ENCODE results near the gene EDC3.

The EDC3 gene

GRCh38 chr15:74614744-74615507 lies 80.9 kb downstream of the EDC3 start:
- no peak for DNase-seq (ENCODE audit: extremely low read depth, low read depth)
- peak overlapping the region; percentile 100 for H3K4me3 ChIP-seq (replicated peaks; ENCODE audit: low read depth, low read length)
- TF ChIP-seq CTCF (IDR thresholded peaks at IDR 0.05; ENCODE audit: low read depth, low read length, missing control alignments) = no peak

GRCh38 chr15:74613953-74614743 lies 81.7 kb downstream of the EDC3 start:
- no peak for DNase-seq (ENCODE audit: extremely low read depth, low read depth)
- H3K4me3 ChIP-seq (replicated peaks; ENCODE audit: low read depth, low read length) = peak overlapping the region; percentile 100
- TF ChIP-seq CTCF (IDR thresholded peaks at IDR 0.05; ENCODE audit: low read depth, low read length, missing control alignments) = no peak

- no peak overlapping the region for H3K4me3 ChIP-seq (replicated peaks; ENCODE audit: low read depth, low read length)
- DNase-seq (ENCODE audit: extremely low read depth, low read depth) = no peak
- no peak for TF ChIP-seq CTCF (IDR thresholded peaks at IDR 0.05; ENCODE audit: low read depth, low read length, missing control alignments)
These were observed 82.5 kb downstream of the EDC3 start for GRCh38 chr15:74613089-74613952.

- no peak for DNase-seq (ENCODE audit: extremely low read depth, low read depth)
- no peak for TF ChIP-seq CTCF (IDR thresholded peaks at IDR 0.05; ENCODE audit: low read depth, low read length, missing control alignments)
- no peak overlapping the region for H3K4me3 ChIP-seq (replicated peaks; ENCODE audit: low read depth, low read length)
These were observed 83.1 kb downstream of the EDC3 start for GRCh38 chr15:74612677-74613076.

GRCh38 chr15:74611834-74612233 lies 84.0 kb downstream of the EDC3 start:
- no peak for DNase-seq (ENCODE audit: extremely low read depth, low read depth)
- H3K4me3 ChIP-seq (replicated peaks; ENCODE audit: low read depth, low read length) = no peak overlapping the region
- no peak for TF ChIP-seq CTCF (IDR thresholded peaks at IDR 0.05; ENCODE audit: low read depth, low read length, missing control alignments)

- H3K4me3 ChIP-seq (replicated peaks; ENCODE audit: low read depth, low read length) = no peak overlapping the region
- no peak for TF ChIP-seq CTCF (IDR thresholded peaks at IDR 0.05; ENCODE audit: low read depth, low read length, missing control alignments)
- no peak for DNase-seq (ENCODE audit: extremely low read depth, low read depth)
These were observed 84.5 kb downstream of the EDC3 start for GRCh38 chr15:74611341-74611740.
